AG04450 (cell line): Measurements from ENCODE around the gene POU3F1. TPM values are rescaled to one million over a fixed set of nuclear protein-coding genes. Genes with fewer than 3 reads are reported as not detected.
A peak's percentile ranks its signal among the peaks of the same experiment; 100 is the strongest.

Experiments used
- CTCF ChIA-PET: fragments of 300-600, 350-600 bp; formaldehyde crosslinking; extraction: SDS; loops from one replicate; lab custom pipeline; 2022; ENCODE audit warnings: antibody characterized with exemption, inconsistent platforms; lab: Charles Lee
- POLR2A ChIA-PET: fragments of 350-600 bp; formaldehyde crosslinking; extraction: SDS; loops from one replicate; lab custom pipeline; 2021; ENCODE audit warnings: antibody characterized with exemption, inconsistent platforms; lab: Yijun Ruan, JAX
- DNase-seq: peaks from one replicate; pipeline ENCODE4 v3.0.0-alpha.2; 2011; ENCODE audit warnings: low read depth, low spot score
- H3K27ac ChIP-seq: one replicate; pipeline ENCODE4 v1.5.1; 2012; ENCODE audit warnings: low read depth, low read length, control low read depth
- H3K27me3 ChIP-seq: one replicate; pipeline ENCODE4 v1.6.0; 2012; ENCODE audit warnings: low read length; ENCODE audit not compliant: control insufficient read depth, insufficient read depth
- H3K4me3 ChIP-seq: 2 replicates; pipeline ENCODE4 v1.5.1; 2011; ENCODE audit warnings: mild to moderate bottlenecking, low read depth, low read length, control low read depth
- H3K9me3 ChIP-seq: 2 replicates; pipeline ENCODE4 v1.5.1; 2012; ENCODE audit warnings: low read length; ENCODE audit not compliant: control insufficient read depth, insufficient read depth
- polyA plus RNA-seq: library from polyadenylated mRNA; depleted of rRNA; stranded (reverse); fragments of >200 nt; gene quantifications from 2 replicates; pipeline ENCODE4 v1.2.3, GENCODE V29; 2011
- TF ChIP-seq, protein P1 (sequence below): IDR thresholded peaks from 2 replicates; pipeline ENCODE4 v1.5.1; 2011; ENCODE audit warnings: low read depth, low read length, control low read depth, inconsistent platforms

The POU3F1 gene
- polyA plus RNA-seq, 1 experiment = not detected

DNA sequence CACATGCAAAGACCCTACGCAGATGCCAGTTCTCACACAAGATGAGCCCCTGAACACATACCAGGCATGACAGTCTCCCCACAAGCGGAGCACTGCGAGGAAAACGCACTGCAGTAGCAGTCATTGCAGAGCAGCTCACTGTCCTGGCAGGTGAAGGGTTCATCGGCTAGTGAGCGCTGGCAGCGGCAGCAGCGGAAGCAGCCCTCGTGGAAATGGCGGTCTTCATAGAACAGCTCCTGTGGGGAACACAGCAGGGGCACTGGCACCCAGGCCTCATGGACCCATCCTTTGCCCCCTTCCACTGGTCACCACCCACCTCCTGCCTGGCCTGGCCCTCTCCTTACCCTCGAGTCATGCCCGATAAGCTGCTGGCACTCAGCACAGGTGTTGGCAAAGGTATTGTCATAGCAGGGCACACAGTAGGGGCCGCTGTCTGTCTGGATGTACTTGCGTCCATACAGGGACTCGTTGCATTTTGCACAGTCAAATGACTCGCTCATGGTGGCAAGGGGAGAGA lies 47.6 kb downstream of the POU3F1 start:
- ChIA-PET CTCF (interaction anchor here (6.2 kb wide), 1 partner anchor 8 kb away, joined by 44 read pairs; the partner anchor contains the start of gene SF3A3), POLR2A (interaction anchor here (1.9 to 3.5 kb wide), 2 partner anchors 9 to 14 kb away, joined by 7 to 21 read pairs; partner anchors contain the start of genes SF3A3 and UTP11)
- Histone ChIP-seq H3K27ac (peak overlapping the region; percentile 99), H3K4me3 (no peak overlapping the region), H3K9me3 (no peaks in the 10 kb centered on the region; the same call in 1 of the 2 replicates), H3K27me3 (no peaks in the 10 kb centered on the region)
- no peak for DNase-seq
- TF ChIP-seq, protein P1, sequence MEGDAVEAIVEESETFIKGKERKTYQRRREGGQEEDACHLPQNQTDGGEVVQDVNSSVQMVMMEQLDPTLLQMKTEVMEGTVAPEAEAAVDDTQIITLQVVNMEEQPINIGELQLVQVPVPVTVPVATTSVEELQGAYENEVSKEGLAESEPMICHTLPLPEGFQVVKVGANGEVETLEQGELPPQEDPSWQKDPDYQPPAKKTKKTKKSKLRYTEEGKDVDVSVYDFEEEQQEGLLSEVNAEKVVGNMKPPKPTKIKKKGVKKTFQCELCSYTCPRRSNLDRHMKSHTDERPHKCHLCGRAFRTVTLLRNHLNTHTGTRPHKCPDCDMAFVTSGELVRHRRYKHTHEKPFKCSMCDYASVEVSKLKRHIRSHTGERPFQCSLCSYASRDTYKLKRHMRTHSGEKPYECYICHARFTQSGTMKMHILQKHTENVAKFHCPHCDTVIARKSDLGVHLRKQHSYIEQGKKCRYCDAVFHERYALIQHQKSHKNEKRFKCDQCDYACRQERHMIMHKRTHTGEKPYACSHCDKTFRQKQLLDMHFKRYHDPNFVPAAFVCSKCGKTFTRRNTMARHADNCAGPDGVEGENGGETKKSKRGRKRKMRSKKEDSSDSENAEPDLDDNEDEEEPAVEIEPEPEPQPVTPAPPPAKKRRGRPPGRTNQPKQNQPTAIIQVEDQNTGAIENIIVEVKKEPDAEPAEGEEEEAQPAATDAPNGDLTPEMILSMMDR = no peak

DNA sequence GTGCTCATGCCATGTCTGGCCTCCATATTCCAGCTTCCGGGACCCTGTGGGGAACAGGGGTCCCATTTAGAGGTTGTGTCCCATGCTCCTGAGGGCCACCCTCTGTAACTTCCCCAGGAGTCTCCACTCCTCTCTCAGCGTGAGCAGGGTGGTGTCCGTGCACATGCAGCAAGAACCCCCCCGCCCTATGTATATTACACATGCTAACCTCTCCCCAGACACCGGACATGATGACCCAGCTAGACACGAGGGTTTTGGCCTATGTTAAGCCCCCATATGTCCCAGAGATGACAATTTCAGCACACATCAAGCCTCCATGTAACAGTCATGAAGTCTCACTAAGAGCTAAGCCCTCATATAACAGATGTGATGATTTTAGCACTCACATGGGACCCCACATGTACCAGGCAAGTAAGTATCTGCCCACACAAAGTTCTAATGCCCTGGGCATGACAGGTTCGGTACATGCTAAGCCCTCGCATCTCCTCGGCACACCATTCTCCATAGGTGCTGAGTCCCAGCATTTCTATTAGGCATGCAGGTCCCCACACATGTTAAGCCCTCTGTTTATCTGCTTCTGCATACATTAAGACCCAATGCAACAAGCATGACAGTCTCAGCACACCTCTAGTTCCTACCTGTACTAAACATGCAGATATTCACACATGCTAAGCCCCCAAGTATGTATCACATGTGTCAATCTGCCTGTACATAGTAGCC lies 48.3 kb downstream of the POU3F1 start:
- POLR2A ChIA-PET = no interaction called here
- TF ChIP-seq, protein P1 = no peak
- no peaks in the 10 kb centered on the region; the same call in 1 of the 2 replicates for H3K9me3 ChIP-seq
- CTCF ChIA-PET = interaction anchor here (0.5 to 6.2 kb wide), 2 partner anchors 8 to 21 kb away, joined by 4 to 44 read pairs; partner anchors contain the start of gene SF3A3
- no peak overlapping the region for H3K4me3 ChIP-seq
- no peak for DNase-seq
- no peaks in the 10 kb centered on the region for H3K27me3 ChIP-seq
- H3K27ac ChIP-seq = no peak overlapping the region

DNA sequence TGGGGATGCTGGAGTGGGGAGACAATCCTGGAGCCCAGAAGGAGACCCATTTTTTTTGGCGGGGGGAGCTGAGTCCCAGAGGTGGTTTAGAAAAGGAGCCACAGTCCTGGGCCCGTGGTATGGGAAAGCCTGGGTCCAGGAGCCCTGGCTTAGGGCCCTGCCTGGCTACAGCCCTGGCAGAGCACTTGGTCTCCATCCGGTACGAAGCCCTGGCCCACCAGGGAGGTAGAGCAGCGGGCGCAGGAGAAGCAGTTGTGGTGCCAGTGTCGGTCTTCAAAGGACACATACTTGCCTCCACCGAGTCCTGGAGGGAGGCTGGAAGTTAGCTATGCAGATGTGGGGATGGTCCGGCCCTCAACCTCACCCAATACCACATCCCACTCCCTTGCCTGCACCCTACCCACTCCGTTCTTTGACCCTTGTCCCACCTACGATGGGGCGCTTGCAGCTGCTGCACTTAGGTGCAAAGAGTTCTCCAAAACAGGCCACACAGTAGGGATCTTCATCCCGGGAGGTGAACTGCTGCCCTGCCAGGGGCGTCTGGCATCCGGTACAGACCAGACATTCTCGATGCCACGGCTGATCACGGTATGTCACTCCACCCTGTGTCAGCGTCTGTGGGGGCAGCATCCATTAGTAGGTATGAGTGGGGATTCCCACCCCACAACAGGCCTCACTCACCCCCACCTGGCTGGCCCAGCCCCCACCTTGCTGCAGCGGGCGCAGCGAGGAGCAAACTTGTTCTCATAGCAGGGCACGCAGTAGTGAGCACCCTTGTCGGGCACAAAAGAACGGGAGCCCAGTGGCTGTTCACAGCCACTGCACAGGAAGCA lies 49.1 kb downstream of the POU3F1 start:
- ChIA-PET POLR2A (interaction anchor here (0.6 to 1.0 kb wide), 6 partner anchors 12 to 681 kb away, joined by 3 to 10 read pairs (median 4); partner anchors contain the start of gene UTP11), CTCF (interaction anchor here (0.5 to 1.3 kb wide), 2 partner anchors 21 to 22 kb away, joined by 4 read pairs; no protein-coding TSS in a partner anchor)
- H3K27ac ChIP-seq = peak overlapping the region; percentile 94

DNA sequence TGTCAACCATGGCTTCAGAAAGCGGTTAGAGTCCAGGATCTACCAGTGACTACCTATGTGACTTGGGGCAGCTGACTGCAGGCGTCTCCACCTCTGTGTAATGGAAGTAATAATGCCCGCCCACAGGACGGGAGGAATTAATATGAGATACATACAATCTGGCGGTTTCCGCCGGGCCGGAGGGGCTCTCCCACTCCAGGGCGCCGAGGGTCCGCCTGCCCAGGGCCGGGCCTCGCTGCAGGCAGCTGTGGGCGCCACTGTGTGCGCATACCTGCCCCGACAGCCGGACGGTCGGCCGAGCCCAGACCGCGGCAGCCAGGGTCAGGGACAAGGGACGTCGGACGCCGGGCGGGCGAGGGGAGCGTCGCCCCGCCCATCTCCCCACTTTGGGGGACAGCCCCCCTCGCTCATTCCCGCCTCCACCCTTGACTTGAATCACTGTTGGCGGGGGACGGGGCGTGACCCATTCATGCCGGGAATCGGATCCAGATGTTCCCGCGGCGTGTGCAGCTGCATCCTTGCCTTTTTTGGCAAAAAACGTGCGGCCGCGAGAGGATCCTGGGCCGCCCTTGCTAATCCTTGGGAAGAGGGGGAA lies 50.7 kb downstream of the POU3F1 start:
- H3K27me3 ChIP-seq = no peaks in the 10 kb centered on the region
- peak; percentile 84 for DNase-seq
- peak overlapping the region; percentile 56 for H3K4me3 ChIP-seq
- ChIA-PET CTCF (interaction anchor here (1.3 kb wide), 1 partner anchor 23 kb away, joined by 4 read pairs; no protein-coding TSS in a partner anchor), POLR2A (interaction anchor here (0.9 to 1.5 kb wide), 2 partner anchors 9 to 17 kb away, joined by 5 to 9 read pairs; partner anchors contain the start of genes FHL3 and UTP11)
- TF ChIP-seq, protein P1 = no peak
- H3K27ac ChIP-seq = peak overlapping the region; percentile 94
- no peaks in the 10 kb centered on the region; the same call in 1 of the 2 replicates for H3K9me3 ChIP-seq

More for the DNA sequence above, 49.1 kb downstream of the POU3F1 start:
- H3K9me3 ChIP-seq = no peaks in the 10 kb centered on the region; the same call in 1 of the 2 replicates
- no peaks in the 10 kb centered on the region for H3K27me3 ChIP-seq
- TF ChIP-seq, protein P1 = no peak
- no peak overlapping the region for H3K4me3 ChIP-seq
- no peak for DNase-seq
